MCF 10A (cell line): Measurements from ENCODE around the gene NEMP1. TPM values are rescaled to one million over a fixed set of nuclear protein-coding genes. Genes with fewer than 3 reads are reported as not detected.
"Not testable (repeated sequence)": the region's sequence is repeated elsewhere in the genome, so short reads cannot be mapped to it uniquely, and the experiment has no call there.

Source experiments
- BruUV-seq: library from RNA; stranded (reverse); fragments of 400-500 nt; replicated peaks from 2 replicates; lab custom pipeline; 2021; lab: Mats Ljungman, UMichigan
- CTCF ChIA-PET: fragments of 300-600 bp; sonication (Branson Sonifier 250); formaldehyde crosslinking; extraction: SDS; loops from one replicate; lab custom pipeline; 2021; ENCODE audit warnings: antibody characterized with exemption, inconsistent platforms; lab: Yijun Ruan, JAX
- POLR2A ChIA-PET: fragments of 300-600, 350-650 bp; sonication (Branson Sonifier 250); formaldehyde crosslinking; extraction: SDS; loops from one replicate; lab custom pipeline; 2020; ENCODE audit warnings: antibody characterized with exemption, inconsistent platforms; lab: Yijun Ruan, JAX
- DNase-seq: peaks from one replicate; pipeline ENCODE4 v3.0.0-alpha.2; 2018; ENCODE audit not compliant: unreplicated experiment
- H3K27ac Mint-ChIP-seq: one replicate; pipeline ENCODE4 v1.8.0; 2022; ENCODE audit warnings: mild to moderate bottlenecking, low read depth, mixed read lengths; ENCODE audit not compliant: unreplicated experiment
- H3K27me3 Mint-ChIP-seq: one replicate; pipeline ENCODE4 v1.8.0; 2022; ENCODE audit warnings: mixed read lengths; ENCODE audit not compliant: insufficient read depth, unreplicated experiment
- H3K36me3 Mint-ChIP-seq: one replicate; pipeline ENCODE4 v1.8.0; 2022; ENCODE audit warnings: mild to moderate bottlenecking, moderate library complexity, mixed read lengths; ENCODE audit not compliant: insufficient read depth, unreplicated experiment
- H3K4me1 Mint-ChIP-seq: one replicate; pipeline ENCODE4 v1.8.0; 2022; ENCODE audit warnings: mixed read lengths; ENCODE audit not compliant: insufficient read depth, unreplicated experiment
- H3K4me3 Mint-ChIP-seq: one replicate; pipeline ENCODE4 v1.8.0; 2022; ENCODE audit warnings: mild to moderate bottlenecking, moderate library complexity, mixed read lengths; ENCODE audit not compliant: unreplicated experiment
- H3K9me3 Mint-ChIP-seq: one replicate; pipeline ENCODE4 v1.8.0; 2022; ENCODE audit warnings: mixed read lengths; ENCODE audit not compliant: unreplicated experiment
- intact Hi-C: fragments of 100-400 bp; cut with micrococcal nuclease; formaldehyde crosslinking; loops from 2 replicates; pipeline ENCODE4 v1.14.1; 2022
- total RNA-seq: library from RNA; stranded (reverse); gene quantifications from 2 replicates; pipeline ENCODE4 v1.2.3, GENCODE V29; 2022
- TF ChIP-seq, protein P1 (sequence below): fragments of 200-600 bp; IDR thresholded peaks from one replicate; pipeline ENCODE4 v1.8.0; 2022; ENCODE audit warnings: antibody characterized with exemption, mild to moderate bottlenecking; ENCODE audit not compliant: unreplicated experiment

Gene NEMP1
- total RNA-seq, 1 experiment from 2014 or later: 17.5 TPM

DNA sequence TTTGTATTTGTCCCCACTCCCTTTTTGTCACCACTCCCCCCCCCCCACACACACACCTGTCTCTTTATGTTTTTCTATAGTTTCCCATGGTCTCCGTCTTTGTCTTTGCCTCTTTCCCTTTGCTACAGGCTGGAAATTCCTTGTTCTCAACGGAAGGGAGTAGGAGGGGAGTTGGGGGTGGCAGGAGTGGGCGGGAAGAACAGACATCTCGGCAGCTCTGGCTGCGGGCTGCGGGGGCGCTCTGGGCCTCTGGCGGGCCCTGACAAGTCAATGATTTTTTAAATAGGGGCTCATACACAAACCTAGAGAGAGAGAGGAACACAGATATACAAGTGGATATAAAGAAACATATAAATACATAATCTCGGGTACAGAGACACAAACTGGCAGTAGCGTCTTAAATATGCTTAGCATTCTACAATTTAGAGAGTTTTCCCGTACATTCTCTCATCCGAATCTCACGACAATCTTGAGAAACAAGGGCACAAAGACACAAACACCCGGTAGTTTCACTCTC is 8.0 kb upstream of the NEMP1 start:
- peak overlapping the region; percentile 90 for H3K4me3 Mint-ChIP-seq
- POLR2A ChIA-PET: interaction anchor here (0.6 to 16.5 kb wide), 13 partner anchors 8 to 726 kb away, joined by 3 to 610 read pairs (median 10); partner anchors contain the start of genes LRP1, NEMP1, STAT2 and STAT6
- H3K36me3 Mint-ChIP-seq: peaks cover 25% of the 10 kb centered on the region
- H3K27me3 Mint-ChIP-seq: no peaks in the 10 kb centered on the region
- DNase-seq: peak; percentile 72
- TF ChIP-seq, protein P1, sequence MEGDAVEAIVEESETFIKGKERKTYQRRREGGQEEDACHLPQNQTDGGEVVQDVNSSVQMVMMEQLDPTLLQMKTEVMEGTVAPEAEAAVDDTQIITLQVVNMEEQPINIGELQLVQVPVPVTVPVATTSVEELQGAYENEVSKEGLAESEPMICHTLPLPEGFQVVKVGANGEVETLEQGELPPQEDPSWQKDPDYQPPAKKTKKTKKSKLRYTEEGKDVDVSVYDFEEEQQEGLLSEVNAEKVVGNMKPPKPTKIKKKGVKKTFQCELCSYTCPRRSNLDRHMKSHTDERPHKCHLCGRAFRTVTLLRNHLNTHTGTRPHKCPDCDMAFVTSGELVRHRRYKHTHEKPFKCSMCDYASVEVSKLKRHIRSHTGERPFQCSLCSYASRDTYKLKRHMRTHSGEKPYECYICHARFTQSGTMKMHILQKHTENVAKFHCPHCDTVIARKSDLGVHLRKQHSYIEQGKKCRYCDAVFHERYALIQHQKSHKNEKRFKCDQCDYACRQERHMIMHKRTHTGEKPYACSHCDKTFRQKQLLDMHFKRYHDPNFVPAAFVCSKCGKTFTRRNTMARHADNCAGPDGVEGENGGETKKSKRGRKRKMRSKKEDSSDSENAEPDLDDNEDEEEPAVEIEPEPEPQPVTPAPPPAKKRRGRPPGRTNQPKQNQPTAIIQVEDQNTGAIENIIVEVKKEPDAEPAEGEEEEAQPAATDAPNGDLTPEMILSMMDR: no peak
- CTCF ChIA-PET: interaction anchor here (1.2 to 1.6 kb wide), 3 partner anchors 16 to 24 kb away, joined by 5 to 8 read pairs (median 6); partner anchors contain the start of gene STAT6
- BruUV-seq: TSS peak; percentile 66
- H3K27ac Mint-ChIP-seq: peak overlapping the region; percentile 94
- intact Hi-C loops: no loop called here
- no peaks in the 10 kb centered on the region for H3K9me3 Mint-ChIP-seq
- peaks cover 21% of the 10 kb centered on the region for H3K4me1 Mint-ChIP-seq

GRCh38 chr12:57085999-57086492 is 7.5 kb upstream of the NEMP1 start:
- DNase-seq: no peak
- Mint-ChIP-seq H3K27ac (peak overlapping the region; percentile 94), H3K9me3 (no peaks in the 10 kb centered on the region), H3K36me3 (peaks cover 20% of the 10 kb centered on the region), H3K27me3 (no peaks in the 10 kb centered on the region), H3K4me1 (peaks cover 17% of the 10 kb centered on the region), H3K4me3 (peak overlapping the region; percentile 90)
- ChIA-PET CTCF (interaction anchor here (1.2 to 2.1 kb wide), 4 partner anchors 16 to 25 kb away, joined by 5 to 8 read pairs (median 6); partner anchors contain the start of gene STAT6), POLR2A (interaction anchor here (0.6 to 16.5 kb wide), 8 partner anchors 7 to 101 kb away, joined by 3 to 610 read pairs (median 49); partner anchors contain the start of genes NEMP1 and STAT6)
- intact Hi-C loops: no loop called here
- no TSS peak for BruUV-seq
- TF ChIP-seq, protein P1: no peak

DNA sequence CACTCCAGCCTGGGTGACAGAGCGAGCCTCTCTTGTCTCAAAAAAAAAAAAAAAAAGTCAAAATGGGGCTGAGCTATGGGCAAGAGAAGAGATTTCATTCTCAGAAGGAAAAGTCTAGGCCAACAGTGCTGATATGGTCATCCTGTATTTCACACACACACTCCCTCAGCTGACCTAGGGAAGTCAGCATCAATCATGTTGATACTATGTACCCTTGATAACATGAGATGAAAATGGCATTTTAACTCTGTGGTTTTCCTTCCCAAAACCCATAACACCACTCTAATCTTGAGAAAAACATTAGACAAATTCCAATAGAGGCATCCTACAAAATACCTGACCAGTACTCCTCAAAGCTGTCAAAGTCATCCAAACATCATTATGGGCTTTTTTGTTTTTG is 2.3 kb upstream of the NEMP1 start:
- POLR2A ChIA-PET: interaction anchor here (0.9 to 10.3 kb wide), 5 partner anchors 10 to 150 kb away, joined by 3 to 162 read pairs (median 26); partner anchors contain the start of genes NAB2 and STAT6
- Mint-ChIP-seq H3K4me1 (peaks cover 3% of the 10 kb centered on the region), H3K27me3 (no peaks in the 10 kb centered on the region), H3K9me3 (no peaks in the 10 kb centered on the region), H3K4me3 (no peak overlapping the region), H3K36me3 (peaks cover 7% of the 10 kb centered on the region), H3K27ac (no peak overlapping the region)
- no peak for DNase-seq
- BruUV-seq: no TSS peak
- intact Hi-C loops: no loop called here
- CTCF ChIA-PET: interaction anchor here (1.6 to 8.1 kb wide), 3 partner anchors 12 to 30 kb away, joined by 7 to 66 read pairs (median 14); partner anchors contain the start of gene STAT6
- TF ChIP-seq, protein P1: no peak

DNA sequence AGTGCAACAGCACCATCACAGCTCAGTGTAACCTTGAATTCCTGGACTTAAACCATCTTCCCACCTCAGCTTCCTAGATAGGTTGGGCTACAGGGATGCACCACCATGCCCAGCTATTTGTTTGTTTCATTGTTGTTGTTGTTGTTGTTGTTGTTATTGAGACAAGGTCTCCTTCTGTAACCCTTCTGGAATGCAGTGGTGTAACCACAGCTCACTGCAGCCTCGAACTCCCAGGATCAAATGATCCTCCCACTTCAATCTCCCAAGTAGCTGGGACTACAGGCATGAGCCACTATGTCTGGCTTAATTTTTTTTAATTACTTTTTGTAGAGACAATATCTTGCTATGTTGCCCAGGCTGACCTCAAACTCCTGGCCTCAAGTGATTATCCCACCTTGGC is 1.2 kb upstream of the NEMP1 start:
- BruUV-seq: no TSS peak

DNA sequence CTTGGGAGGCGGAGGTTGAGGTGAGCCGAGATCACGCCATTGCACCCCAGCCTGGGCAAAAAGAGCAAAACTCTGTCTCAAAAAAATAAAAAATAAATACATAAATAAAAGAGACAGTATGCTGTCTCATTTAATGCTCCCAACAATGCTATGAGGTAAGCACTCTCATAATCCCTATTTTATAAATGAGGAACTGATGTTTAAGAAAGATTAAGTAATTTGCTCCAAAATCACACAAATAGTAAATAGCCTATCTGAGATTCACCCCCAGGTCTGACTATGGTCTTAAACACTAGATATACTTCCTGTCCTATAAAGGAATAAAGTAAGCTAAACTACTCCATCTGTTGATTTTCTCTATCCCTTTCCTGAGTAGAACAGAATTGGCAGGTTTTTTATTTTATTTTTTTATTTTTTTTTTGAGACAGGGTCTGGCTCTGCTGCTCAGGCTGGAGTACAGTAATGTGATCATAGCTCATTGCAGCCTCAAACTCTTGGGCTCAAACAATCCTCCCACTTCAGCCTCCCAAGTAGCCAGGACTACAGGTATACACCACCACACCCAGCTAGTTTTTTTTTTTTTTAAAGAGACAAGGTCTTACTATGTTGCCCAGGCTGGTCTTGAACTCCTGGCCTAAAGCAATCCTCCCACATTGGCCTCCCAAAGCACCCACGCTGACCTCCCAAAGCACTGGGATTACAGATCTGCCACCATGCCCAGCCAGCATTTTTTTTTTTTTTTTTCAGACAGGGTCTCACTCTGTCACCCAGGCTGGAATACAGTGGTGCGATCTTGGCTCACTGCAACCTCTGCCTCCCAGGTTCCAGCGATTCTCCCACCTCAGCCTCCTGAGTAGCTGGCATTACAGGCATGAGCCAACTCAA is 4.8 kb downstream of the NEMP1 start:
- POLR2A ChIA-PET: interaction anchor here (0.6 to 7.6 kb wide), 7 partner anchors 15 to 440 kb away, joined by 3 to 146 read pairs (median 4); partner anchors contain the start of genes NAB2 and STAT6
- DNase-seq, H3K9me3 Mint-ChIP-seq, intact Hi-C loops, BruUV-seq, H3K27me3 Mint-ChIP-seq, H3K4me3 Mint-ChIP-seq: not testable (repeated sequence)
- CTCF ChIA-PET: interaction anchor here (0.6 to 8.1 kb wide), 8 partner anchors 13 to 110 kb away, joined by 3 to 66 read pairs (median 4); partner anchors contain the start of gene STAT6
- peaks cover 41% of the 10 kb centered on the region for H3K36me3 Mint-ChIP-seq
- H3K4me1 Mint-ChIP-seq: peaks cover 12% of the 10 kb centered on the region
- H3K27ac Mint-ChIP-seq: peak overlapping the region; percentile 51

More for the DNA sequence above, 1.2 kb upstream of the NEMP1 start:
- H3K4me3 Mint-ChIP-seq: no peak overlapping the region
- ChIA-PET CTCF (interaction anchor here (0.6 to 8.1 kb wide), 14 partner anchors 11 to 394 kb away, joined by 3 to 66 read pairs (median 6); partner anchors contain the start of gene STAT6), POLR2A (interaction anchor here (0.8 to 10.3 kb wide), 16 partner anchors 11 to 396 kb away, joined by 3 to 162 read pairs (median 7); partner anchors contain the start of genes LRP1, NAB2, NACA and PTGES3)
- H3K9me3 Mint-ChIP-seq: no peaks in the 10 kb centered on the region
- H3K27me3 Mint-ChIP-seq: no peaks in the 10 kb centered on the region
- intact Hi-C loops: no loop called here
- peak overlapping the region; percentile 97 for H3K27ac Mint-ChIP-seq
- DNase-seq: no peak
- no peaks in the 10 kb centered on the region for H3K4me1 Mint-ChIP-seq
- TF ChIP-seq, protein P1: no peak
- peaks cover 7% of the 10 kb centered on the region for H3K36me3 Mint-ChIP-seq
